GM06990 (cell line): ENCODE measurements around the gene OR51E2.
A peak's percentile ranks its signal among the peaks of the same experiment; 100 is the strongest.
"Not testable (repeated sequence)": the region's sequence is repeated elsewhere in the genome, so short reads cannot be mapped to it uniquely, and the experiment has no call there.

Source experiments
- DNase-seq: peaks from one replicate; pipeline ENCODE4 v3.0.0-alpha.2; 2011; ENCODE audit not compliant: insufficient read length; ENCODE audit errors: extremely low read depth
- H3K27me3 ChIP-seq: replicated peaks from 2 replicates; pipeline ENCODE4 v1.6.0; 2011; ENCODE audit warnings: low read length; ENCODE audit not compliant: control insufficient read depth, insufficient read depth
- H3K36me3 ChIP-seq: 2 replicates; pipeline ENCODE4 v1.5.1; 2011; ENCODE audit warnings: low read length; ENCODE audit not compliant: control insufficient read depth, insufficient read depth
- H3K4me3 ChIP-seq: replicated peaks from 2 replicates; pipeline ENCODE4 v1.5.1; 2011; ENCODE audit warnings: low read depth, mild to moderate bottlenecking, control low read depth, low read length
- TF ChIP-seq, protein P1 (sequence below): IDR thresholded peaks from 2 replicates; pipeline ENCODE4 v1.5.1; 2011; ENCODE audit warnings: low read length, control low read depth, mild to moderate bottlenecking, inconsistent platforms; ENCODE audit not compliant: insufficient read depth, poor library complexity, severe bottlenecking

The OR51E2 gene, protein sequence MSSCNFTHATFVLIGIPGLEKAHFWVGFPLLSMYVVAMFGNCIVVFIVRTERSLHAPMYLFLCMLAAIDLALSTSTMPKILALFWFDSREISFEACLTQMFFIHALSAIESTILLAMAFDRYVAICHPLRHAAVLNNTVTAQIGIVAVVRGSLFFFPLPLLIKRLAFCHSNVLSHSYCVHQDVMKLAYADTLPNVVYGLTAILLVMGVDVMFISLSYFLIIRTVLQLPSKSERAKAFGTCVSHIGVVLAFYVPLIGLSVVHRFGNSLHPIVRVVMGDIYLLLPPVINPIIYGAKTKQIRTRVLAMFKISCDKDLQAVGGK

GRCh38 chr11:4697585-4697984 lies at the start of gene OR51E2:
Gene OR51E2, minus strand, starts transcription at chr11:4697853. Its CDS starts 15,142 bp downstream, at chr11:4682711.
- no peak for DNase-seq
- Histone ChIP-seq H3K4me3 (no peak within 1 kb of the TSS), H3K27me3 (no peaks in the 10 kb centered on the region), H3K36me3 (no peaks in the 10 kb centered on the region)
- TF ChIP-seq, protein P1, sequence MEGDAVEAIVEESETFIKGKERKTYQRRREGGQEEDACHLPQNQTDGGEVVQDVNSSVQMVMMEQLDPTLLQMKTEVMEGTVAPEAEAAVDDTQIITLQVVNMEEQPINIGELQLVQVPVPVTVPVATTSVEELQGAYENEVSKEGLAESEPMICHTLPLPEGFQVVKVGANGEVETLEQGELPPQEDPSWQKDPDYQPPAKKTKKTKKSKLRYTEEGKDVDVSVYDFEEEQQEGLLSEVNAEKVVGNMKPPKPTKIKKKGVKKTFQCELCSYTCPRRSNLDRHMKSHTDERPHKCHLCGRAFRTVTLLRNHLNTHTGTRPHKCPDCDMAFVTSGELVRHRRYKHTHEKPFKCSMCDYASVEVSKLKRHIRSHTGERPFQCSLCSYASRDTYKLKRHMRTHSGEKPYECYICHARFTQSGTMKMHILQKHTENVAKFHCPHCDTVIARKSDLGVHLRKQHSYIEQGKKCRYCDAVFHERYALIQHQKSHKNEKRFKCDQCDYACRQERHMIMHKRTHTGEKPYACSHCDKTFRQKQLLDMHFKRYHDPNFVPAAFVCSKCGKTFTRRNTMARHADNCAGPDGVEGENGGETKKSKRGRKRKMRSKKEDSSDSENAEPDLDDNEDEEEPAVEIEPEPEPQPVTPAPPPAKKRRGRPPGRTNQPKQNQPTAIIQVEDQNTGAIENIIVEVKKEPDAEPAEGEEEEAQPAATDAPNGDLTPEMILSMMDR = no peak

- TF ChIP-seq, protein P1 = no peak
- H3K4me3 ChIP-seq = no peak overlapping the region
- no peaks in the 10 kb centered on the region for H3K36me3 ChIP-seq
- no peak for DNase-seq
- H3K27me3 ChIP-seq = no peaks in the 10 kb centered on the region
Measured at GRCh38 chr11:4740735-4741134, 43.1 kb upstream of the OR51E2 start.

DNA sequence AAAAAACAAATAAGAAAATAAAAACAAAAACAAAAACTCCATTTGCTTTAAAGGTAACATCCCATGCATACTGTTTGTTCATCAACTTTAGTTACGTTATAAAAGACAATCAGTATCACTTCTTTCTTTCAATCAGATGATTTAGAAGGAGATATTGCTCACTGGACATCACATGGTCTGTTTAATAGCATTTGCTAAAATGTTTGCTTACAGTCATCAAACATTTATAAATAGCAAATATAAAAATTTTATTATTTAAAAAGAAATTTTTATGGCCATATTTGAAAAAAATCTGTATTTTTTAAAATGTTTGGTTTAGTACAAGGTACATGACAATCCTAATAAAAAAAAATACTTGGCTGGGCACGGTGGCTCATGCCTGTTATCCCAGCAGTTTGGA lies 29.5 kb upstream of the OR51E2 start:
- no peaks in the 10 kb centered on the region for H3K27me3 ChIP-seq
- TF ChIP-seq, protein P1 = no peak
- no peak for DNase-seq
- H3K36me3 ChIP-seq = no peaks in the 10 kb centered on the region
- H3K4me3 ChIP-seq = no peak overlapping the region

GRCh38 chr11:4722616-4723534 lies 25.2 kb upstream of the OR51E2 start:
- H3K4me3 ChIP-seq, H3K27me3 ChIP-seq, DNase-seq, H3K36me3 ChIP-seq: not testable (repeated sequence)
- TF ChIP-seq, protein P1 = peak; percentile 22

DNA sequence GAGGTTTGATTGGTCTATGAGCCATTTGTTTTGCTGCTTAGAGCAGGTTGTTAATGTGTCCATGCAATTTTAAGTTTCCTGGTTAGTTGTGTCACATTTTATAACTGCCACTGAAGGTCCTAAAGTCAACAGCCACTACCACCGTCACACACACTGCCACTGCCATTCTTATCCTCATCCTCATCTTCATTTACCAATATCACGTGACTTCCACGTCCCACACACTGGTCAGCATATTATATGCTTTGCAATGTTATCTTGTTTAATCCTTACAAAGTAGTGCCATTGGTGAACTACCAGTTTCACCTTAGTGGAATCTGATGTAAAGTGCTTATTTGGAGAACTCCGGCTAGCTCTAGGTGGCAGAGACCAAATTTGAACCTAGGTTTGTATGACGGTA lies 16.6 kb upstream of the OR51E2 start:
- TF ChIP-seq, protein P1 = no peak
- no peaks in the 10 kb centered on the region; the same call in 1 of the 2 replicates for H3K27me3 ChIP-seq
- no peak for DNase-seq
- no peaks in the 10 kb centered on the region for H3K36me3 ChIP-seq
- H3K4me3 ChIP-seq = no peak overlapping the region
